Smooth muscle cell (in vitro differentiated cells): ENCODE measurements around the gene MTHFR. TPM values are rescaled to one million over a fixed set of nuclear protein-coding genes. Genes with fewer than 3 reads are reported as not detected.

Experiments
- DNase-seq: peaks from one replicate; lab custom pipeline; 2025; ENCODE audit not compliant: unreplicated experiment; lab: John Stamatoyannopoulos, UW
- H2AFZ ChIP-seq: fragments of 200-600 bp; sonication (generic); 2 replicates; pipeline ENCODE4 v1.6.0; 2016; ENCODE audit warnings: antibody characterized with exemption, low read depth, mild to moderate bottlenecking
- H3F3A ChIP-seq: fragments of 200-600 bp; sonication (generic); 2 replicates; pipeline ENCODE4 v1.6.0; 2017; ENCODE audit warnings: antibody characterized with exemption, low read depth
- H3K27ac ChIP-seq: fragments of 200-600 bp; sonication (generic); 2 replicates; pipeline ENCODE4 v1.5.1; 2016; ENCODE audit warnings: low read depth, mild to moderate bottlenecking
- H3K27me3 ChIP-seq: fragments of 200-600 bp; sonication (generic); 2 replicates; pipeline ENCODE4 v1.6.1; 2016; ENCODE audit warnings: low read depth, mild to moderate bottlenecking
- H3K36me3 ChIP-seq: fragments of 200-600 bp; sonication (generic); 2 replicates; pipeline ENCODE4 v1.5.1; 2016; ENCODE audit warnings: low read depth
- H3K4me1 ChIP-seq: fragments of 200-600 bp; sonication (generic); 2 replicates; pipeline ENCODE4 v1.5.1; 2016; ENCODE audit warnings: low read depth
- H3K4me2 ChIP-seq: fragments of 200-600 bp; sonication (generic); 2 replicates; pipeline ENCODE4 v1.6.0; 2016; ENCODE audit warnings: mild to moderate bottlenecking
- H3K4me3 ChIP-seq: fragments of 200-600 bp; sonication (generic); 2 replicates; pipeline ENCODE4 v1.5.1; 2016; ENCODE audit warnings: mild to moderate bottlenecking
- H3K79me2 ChIP-seq: fragments of 200-600 bp; sonication (generic); 2 replicates; pipeline ENCODE4 v1.6.0; 2016; ENCODE audit warnings: low read depth, mild to moderate bottlenecking
- H3K9ac ChIP-seq: fragments of 200-600 bp; sonication (generic); 2 replicates; pipeline ENCODE4 v1.6.0; 2016; ENCODE audit warnings: low read depth
- H3K9me3 ChIP-seq: fragments of 200-600 bp; sonication (generic); replicated peaks from 2 replicates; pipeline ENCODE4 v1.5.1; 2016; ENCODE audit warnings: low read depth
- H4K20me1 ChIP-seq: fragments of 200-600 bp; sonication (generic); 2 replicates; pipeline ENCODE4 v1.6.0; 2016; ENCODE audit warnings: low read depth
- WGBS: methylation state at CpG from one replicate; pipeline ENCODE4 v1.1.7; 2016; ENCODE audit warnings: low lambda C conversion rate; 5-methylcytosine and 5-hydroxymethylcytosine counted together
- polyA plus RNA-seq: library from polyadenylated mRNA; unstranded; fragments of >200 nt; fragmentation: Nextera tagmentation; extraction: Ambion mirVana; gene quantifications from 2 replicates; pipeline ENCODE4 v1.2.1, GENCODE V29; 2016
- total RNA-seq: library from RNA; depleted of rRNA; stranded (reverse); fragments of >200 nt; gene quantifications from 2 replicates; pipeline ENCODE4 v1.2.3, GENCODE V29; 2014
- TF ChIP-seq, protein P1 (sequence below): fragments of 200-600 bp; sonication (generic); IDR thresholded peaks from 2 replicates; pipeline ENCODE4 v1.5.1; 2017; ENCODE audit warnings: borderline replicate concordance, mild to moderate bottlenecking, antibody characterized with exemption; ENCODE audit not compliant: insufficient read depth, poor library complexity, severe bottlenecking

Gene MTHFR
- total and polyA plus RNA-seq, 2 experiments from 2014 or later, result 6.1 to 15.2 TPM

DNA sequence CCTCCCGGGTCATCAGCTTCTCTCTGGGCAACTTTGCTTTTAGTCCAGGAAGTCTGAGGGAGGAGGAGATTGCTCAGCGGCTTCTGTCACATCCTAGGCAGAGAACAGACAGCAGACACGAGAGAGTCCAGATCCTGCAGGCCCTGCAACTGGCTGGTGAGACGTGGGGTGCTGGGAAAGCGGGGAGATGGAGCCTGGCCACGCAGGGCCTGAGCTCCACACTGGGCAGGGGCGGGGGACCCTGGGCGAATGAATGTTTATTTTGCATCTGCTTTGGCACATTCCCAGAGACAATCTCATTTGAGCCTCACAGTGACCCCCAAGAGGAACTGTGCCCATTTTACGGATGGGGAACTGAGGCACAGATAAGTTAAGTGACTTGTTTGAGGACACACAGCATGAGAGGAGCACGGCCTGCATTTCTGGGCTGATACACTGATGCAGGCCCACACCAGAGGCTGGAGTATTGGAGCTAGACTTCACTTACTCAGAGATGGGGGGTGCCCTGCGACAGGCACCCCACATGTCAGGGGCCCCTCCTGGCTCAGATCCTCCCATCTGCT lies 34.2 kb downstream of the MTHFR start:
- no peak for DNase-seq
- no peaks in the 10 kb centered on the region for H3K4me1 ChIP-seq
- no peak overlapping the region for H3K4me3 ChIP-seq
- H3K27me3 ChIP-seq, result no peaks in the 10 kb centered on the region
- WGBS, result 78% methylated on average over 11 of the region's 11 CpGs
- no peaks in the 10 kb centered on the region for H3K9me3 ChIP-seq
- H3K4me2 ChIP-seq, result no peak overlapping the region
- no peaks in the 10 kb centered on the region for H3F3A ChIP-seq
- no peaks in the 10 kb centered on the region for H3K36me3 ChIP-seq
- H3K79me2 ChIP-seq, result no peaks in the 10 kb centered on the region
- TF ChIP-seq, protein P1, sequence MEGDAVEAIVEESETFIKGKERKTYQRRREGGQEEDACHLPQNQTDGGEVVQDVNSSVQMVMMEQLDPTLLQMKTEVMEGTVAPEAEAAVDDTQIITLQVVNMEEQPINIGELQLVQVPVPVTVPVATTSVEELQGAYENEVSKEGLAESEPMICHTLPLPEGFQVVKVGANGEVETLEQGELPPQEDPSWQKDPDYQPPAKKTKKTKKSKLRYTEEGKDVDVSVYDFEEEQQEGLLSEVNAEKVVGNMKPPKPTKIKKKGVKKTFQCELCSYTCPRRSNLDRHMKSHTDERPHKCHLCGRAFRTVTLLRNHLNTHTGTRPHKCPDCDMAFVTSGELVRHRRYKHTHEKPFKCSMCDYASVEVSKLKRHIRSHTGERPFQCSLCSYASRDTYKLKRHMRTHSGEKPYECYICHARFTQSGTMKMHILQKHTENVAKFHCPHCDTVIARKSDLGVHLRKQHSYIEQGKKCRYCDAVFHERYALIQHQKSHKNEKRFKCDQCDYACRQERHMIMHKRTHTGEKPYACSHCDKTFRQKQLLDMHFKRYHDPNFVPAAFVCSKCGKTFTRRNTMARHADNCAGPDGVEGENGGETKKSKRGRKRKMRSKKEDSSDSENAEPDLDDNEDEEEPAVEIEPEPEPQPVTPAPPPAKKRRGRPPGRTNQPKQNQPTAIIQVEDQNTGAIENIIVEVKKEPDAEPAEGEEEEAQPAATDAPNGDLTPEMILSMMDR, result no peak
- no peak overlapping the region for H3K27ac ChIP-seq
- H4K20me1 ChIP-seq, result no peaks in the 10 kb centered on the region
- H3K9ac ChIP-seq, result no peak overlapping the region
- H2AFZ ChIP-seq, result no peak overlapping the region

GRCh38 chr1:11770011-11770410 lies 35.8 kb downstream of the MTHFR start:
- no peaks in the 10 kb centered on the region for H3K27me3 ChIP-seq
- no peak overlapping the region for H2AFZ ChIP-seq
- no peaks in the 10 kb centered on the region for H4K20me1 ChIP-seq
- no peaks in the 10 kb centered on the region for H3K4me1 ChIP-seq
- H3K9me3 ChIP-seq, result no peaks in the 10 kb centered on the region
- DNase-seq, result no peak
- no peak overlapping the region for H3K9ac ChIP-seq
- no peak overlapping the region for H3K4me2 ChIP-seq
- H3K4me3 ChIP-seq, result no peak overlapping the region
- H3K27ac ChIP-seq, result no peak overlapping the region
- H3F3A ChIP-seq, result no peaks in the 10 kb centered on the region
- TF ChIP-seq, protein P1, result no peak
- H3K79me2 ChIP-seq, result no peaks in the 10 kb centered on the region
- no peaks in the 10 kb centered on the region for H3K36me3 ChIP-seq

GRCh38 chr1:11769274-11769673 lies 36.5 kb downstream of the MTHFR start:
- no peaks in the 10 kb centered on the region for H3K9me3 ChIP-seq
- no peak overlapping the region for H3K27ac ChIP-seq
- no peak overlapping the region for H3K4me2 ChIP-seq
- no peaks in the 10 kb centered on the region for H3F3A ChIP-seq
- H3K79me2 ChIP-seq, result no peaks in the 10 kb centered on the region
- no peak overlapping the region for H3K4me3 ChIP-seq
- H3K9ac ChIP-seq, result no peak overlapping the region
- H3K4me1 ChIP-seq, result no peaks in the 10 kb centered on the region
- H3K27me3 ChIP-seq, result no peaks in the 10 kb centered on the region
- no peaks in the 10 kb centered on the region for H3K36me3 ChIP-seq
- WGBS, result 96% methylated on average over 4 of the region's 4 CpGs
- no peak for DNase-seq
- H2AFZ ChIP-seq, result no peak overlapping the region
- TF ChIP-seq, protein P1, result no peak
- H4K20me1 ChIP-seq, result no peaks in the 10 kb centered on the region

- H3K36me3 ChIP-seq, result no peaks in the 10 kb centered on the region
- H3K4me3 ChIP-seq, result no peak overlapping the region
- no peak overlapping the region for H3K4me2 ChIP-seq
- no peak overlapping the region for H3K9ac ChIP-seq
- no peaks in the 10 kb centered on the region for H3K27me3 ChIP-seq
- TF ChIP-seq, protein P1, result no peak
- no peaks in the 10 kb centered on the region for H3K9me3 ChIP-seq
- 85% methylated on average over 4 of the region's 4 CpGs for WGBS
- no peak overlapping the region for H2AFZ ChIP-seq
- H3K27ac ChIP-seq, result no peak overlapping the region
- H3F3A ChIP-seq, result no peaks in the 10 kb centered on the region
- no peaks in the 10 kb centered on the region for H3K79me2 ChIP-seq
- DNase-seq, result no peak
- H3K4me1 ChIP-seq, result no peaks in the 10 kb centered on the region
- H4K20me1 ChIP-seq, result no peaks in the 10 kb centered on the region
Measured at GRCh38 chr1:11768821-11769220, 36.9 kb downstream of the MTHFR start.
